Neuronal stem cell (in vitro differentiated cells): Measurements from ENCODE around the gene XCL2.
"Not testable (repeated sequence)": the region's sequence is repeated elsewhere in the genome, so short reads cannot be mapped to it uniquely, and the experiment has no call there.

Experiments
- DNase-seq: peaks from one replicate; pipeline ENCODE4 v3.0.0-alpha.2; 2013; ENCODE audit warnings: low spot score
- H2AFZ ChIP-seq: one replicate; pipeline ENCODE4 v1.6.1; 2013; ENCODE audit warnings: mild to moderate bottlenecking, low read length, inconsistent platforms
- H2AK5ac ChIP-seq: 2 replicates; pipeline ENCODE4 v1.6.1; 2013; ENCODE audit warnings: low read depth, mild to moderate bottlenecking, inconsistent platforms, low read length, moderate library complexity, mixed read lengths
- H2BK120ac ChIP-seq: 2 replicates; pipeline ENCODE4 v1.6.1; 2013; ENCODE audit warnings: low read depth, mild to moderate bottlenecking, inconsistent platforms, low read length, moderate library complexity, mixed read lengths
- H2BK12ac ChIP-seq: one replicate; pipeline ENCODE4 v1.6.1; 2013; ENCODE audit warnings: low read length, inconsistent platforms
- H2BK15ac ChIP-seq: 2 replicates; pipeline ENCODE4 v1.6.1; 2013; ENCODE audit warnings: mild to moderate bottlenecking, low read length, inconsistent platforms, mixed read lengths
- H2BK5ac ChIP-seq: one replicate; pipeline ENCODE4 v1.6.1; 2013; ENCODE audit warnings: inconsistent platforms, mild to moderate bottlenecking, low read length, moderate library complexity
- H3K14ac ChIP-seq: one replicate; pipeline ENCODE4 v1.6.1; 2013; ENCODE audit warnings: low read length, inconsistent platforms
- H3K18ac ChIP-seq: 2 replicates; pipeline ENCODE4 v1.6.1; 2013; ENCODE audit warnings: low read length, inconsistent platforms
- H3K23ac ChIP-seq: 2 replicates; pipeline ENCODE4 v1.6.1; 2013; ENCODE audit warnings: low read depth, mild to moderate bottlenecking, mixed read lengths, low read length, inconsistent platforms; ENCODE audit not compliant: poor library complexity
- H3K27ac ChIP-seq: replicated peaks from 3 replicates; pipeline ENCODE4 v1.5.1; 2013; ENCODE audit warnings: low read length, inconsistent platforms
- H3K27me3 ChIP-seq, 3 experiments: 2 replicates each; pipeline ENCODE4 v1.6.1; 2013; ENCODE audit warnings: low read length in 3 of 3, mild to moderate bottlenecking in 2 of 3, inconsistent platforms in 1 of 3, low read depth in 1 of 3, mixed read lengths in 1 of 3, moderate library complexity in 1 of 3; ENCODE audit not compliant: control insufficient read depth in 3 of 3, insufficient read depth in 3 of 3
- H3K36me3 ChIP-seq, 2 donors: replicated peaks in 1 of 2; 2 replicates each; pipeline ENCODE4 v1.6.1; 2013; ENCODE audit warnings: low read length in 2 of 2; ENCODE audit not compliant: control insufficient read depth in 2 of 2, insufficient read depth in 2 of 2
- H3K4ac ChIP-seq: 2 replicates; pipeline ENCODE4 v1.6.1; 2013; ENCODE audit warnings: inconsistent platforms, mild to moderate bottlenecking, low read length, moderate library complexity
- H3K4me1 ChIP-seq, 2 donors: 1 replicate in 1 of 2; 2 replicates in 1 of 2; pipeline ENCODE4 v1.6.1; 2013; ENCODE audit warnings: low read length in 2 of 2, low read depth in 1 of 2; ENCODE audit not compliant: control insufficient read depth in 2 of 2, insufficient read depth in 1 of 2
- H3K4me2 ChIP-seq: one replicate; pipeline ENCODE4 v1.6.1; 2013; ENCODE audit warnings: mild to moderate bottlenecking, low read length, inconsistent platforms; ENCODE audit not compliant: insufficient read depth, poor library complexity, severe bottlenecking
- H3K4me3 ChIP-seq, 2 donors: 2 replicates each; pipeline ENCODE4 v1.5.1; 2013; ENCODE audit warnings: low read length in 2 of 2, mild to moderate bottlenecking in 2 of 2, inconsistent platforms in 1 of 2, moderate library complexity in 1 of 2
- H3K79me1 ChIP-seq: one replicate; pipeline ENCODE4 v1.6.1; 2013; ENCODE audit warnings: low read depth, mild to moderate bottlenecking, inconsistent platforms, low read length, moderate library complexity
- H3K9ac ChIP-seq: one replicate; pipeline ENCODE4 v1.6.1; 2013; ENCODE audit warnings: mild to moderate bottlenecking, low read depth, low read length, inconsistent platforms; ENCODE audit not compliant: poor library complexity
- H3K9me3 ChIP-seq, 2 donors: replicated peaks in 1 of 2; 2 replicates each; pipeline versions ENCODE3 to v1.6.1; 2013; ENCODE audit warnings: low read length in 2 of 2, mild to moderate bottlenecking in 2 of 2, inconsistent platforms in 1 of 2, low read depth in 1 of 2, mixed read lengths in 1 of 2, moderate library complexity in 1 of 2; ENCODE audit not compliant: control insufficient read depth in 2 of 2, insufficient read depth in 1 of 2
- H4K8ac ChIP-seq: one replicate; pipeline ENCODE4 v1.6.1; 2013; ENCODE audit warnings: low read depth, mild to moderate bottlenecking, inconsistent platforms, low read length, moderate library complexity
- H4K91ac ChIP-seq: one replicate; pipeline ENCODE4 v1.6.1; 2013; ENCODE audit warnings: low read length, low read depth, mild to moderate bottlenecking, inconsistent platforms; ENCODE audit not compliant: poor library complexity
- WGBS, 2 donors: extraction: QIAGEN DNeasy Blood & Tissue Kit; methylation state at CpG; one replicate each; pipeline ENCODE4 v1.1.7; 2013; ENCODE audit warnings: missing lambda C conversion rate in 2 of 2, mixed read lengths in 1 of 2; ENCODE audit not compliant: insufficient read length in 2 of 2, insufficient replicate concordance in 1 of 2; ENCODE audit errors: extremely low coverage in 2 of 2; 5-methylcytosine and 5-hydroxymethylcytosine counted together

XCL2 gene

GRCh38 chr1:168550971-168551370 lies 7.2 kb upstream of the XCL2 start:
- H3K4me2 ChIP-seq = no peak overlapping the region
- H2BK5ac ChIP-seq = no peak overlapping the region
- H2AFZ ChIP-seq = no peak overlapping the region
- H3K79me1 ChIP-seq = no peaks in the 10 kb centered on the region
- no peak overlapping the region for H2BK15ac ChIP-seq
- no peak overlapping the region for H3K14ac ChIP-seq
- H3K4ac ChIP-seq = no peak overlapping the region
- H4K91ac ChIP-seq = no peak overlapping the region
- H3K23ac ChIP-seq = no peak overlapping the region
- no peak overlapping the region for H3K18ac ChIP-seq
- no peak overlapping the region for H3K4me3 ChIP-seq
- no peaks in the 10 kb centered on the region for H3K27me3 ChIP-seq
- no peak overlapping the region for H2BK12ac ChIP-seq
- H3K4me1 ChIP-seq = no peaks in the 10 kb centered on the region
- H3K27ac ChIP-seq = no peak overlapping the region
- H2BK120ac ChIP-seq = no peak overlapping the region
- H3K36me3 ChIP-seq = no peaks in the 10 kb centered on the region
- H3K9ac ChIP-seq = no peak overlapping the region
- WGBS, 2 donors = no CpG with 5 or more reads among the region's 1 CpG
- no peak overlapping the region for H4K8ac ChIP-seq
- DNase-seq = no peak
- no peaks in the 10 kb centered on the region for H3K9me3 ChIP-seq
- H2AK5ac ChIP-seq = no peak overlapping the region

- H3K18ac ChIP-seq, H3K9me3 ChIP-seq, H4K8ac ChIP-seq, H3K36me3 ChIP-seq, H3K4ac ChIP-seq, H2BK15ac ChIP-seq, H2AK5ac ChIP-seq, H3K4me1 ChIP-seq, H2BK120ac ChIP-seq, H3K4me3 ChIP-seq, H2BK5ac ChIP-seq, H3K14ac ChIP-seq, H3K27ac ChIP-seq, DNase-seq, H3K79me1 ChIP-seq, H4K91ac ChIP-seq, H3K23ac ChIP-seq, H2BK12ac ChIP-seq, H3K27me3 ChIP-seq, H2AFZ ChIP-seq, H3K4me2 ChIP-seq, H3K9ac ChIP-seq: not testable (repeated sequence)
- no CpG with 5 or more reads among the region's 3 CpGs for WGBS, 2 donors
These were observed 2.7 kb upstream of the XCL2 start for GRCh38 chr1:168546553-168546895.

DNA sequence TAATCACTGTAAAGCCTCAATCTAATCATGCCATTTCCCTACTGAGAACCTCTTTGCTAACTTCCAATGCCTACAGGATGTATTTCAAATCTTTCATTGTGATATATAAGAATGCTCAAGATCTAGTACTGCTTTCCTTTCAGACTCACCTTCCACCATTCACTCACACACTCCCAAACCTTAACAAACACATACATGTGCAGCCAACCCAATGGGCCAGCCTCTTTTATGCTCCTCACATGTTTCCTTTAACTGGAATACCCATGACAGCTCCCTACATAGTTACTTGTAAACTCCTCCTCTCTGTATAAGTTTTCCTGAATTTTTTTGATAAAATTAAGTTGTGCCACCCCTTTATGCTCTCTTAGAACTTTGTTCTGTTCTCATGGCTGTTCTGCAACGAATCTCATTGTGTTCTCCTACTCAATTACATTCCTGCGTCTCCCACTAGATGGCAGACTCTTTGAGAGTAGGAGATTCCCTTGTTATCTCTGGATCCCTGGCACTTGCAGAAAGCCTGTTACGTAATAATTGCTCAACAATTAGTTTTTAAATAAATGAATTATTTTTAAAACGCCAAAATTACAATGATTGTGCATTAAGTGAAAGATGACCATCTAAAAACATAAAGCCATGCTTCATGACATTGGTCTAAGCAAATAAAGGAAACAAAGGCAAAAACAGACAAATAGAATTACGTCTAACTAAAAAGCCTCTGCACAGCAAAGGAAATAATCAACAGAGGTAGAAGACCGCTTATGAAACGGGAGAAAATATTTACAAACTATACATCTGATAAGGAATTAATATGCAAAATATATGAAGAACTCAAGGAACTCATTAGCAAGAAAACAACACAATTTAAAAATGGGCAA lies 2.1 kb upstream of the XCL2 start:
- H2BK12ac ChIP-seq, H3K18ac ChIP-seq, H3K4me2 ChIP-seq, H3K14ac ChIP-seq, H3K9ac ChIP-seq, H3K36me3 ChIP-seq, H3K79me1 ChIP-seq, H4K91ac ChIP-seq, H3K27me3 ChIP-seq, H2AFZ ChIP-seq, H3K23ac ChIP-seq, H3K4ac ChIP-seq, H4K8ac ChIP-seq, H3K4me1 ChIP-seq, H2AK5ac ChIP-seq, H3K4me3 ChIP-seq, H3K27ac ChIP-seq, H2BK120ac ChIP-seq, H2BK15ac ChIP-seq, H3K9me3 ChIP-seq, H2BK5ac ChIP-seq: not testable (repeated sequence)
- peak; percentile 8 for DNase-seq
- WGBS, 2 donors = no CpG with 5 or more reads among the region's 7 CpGs

DNA sequence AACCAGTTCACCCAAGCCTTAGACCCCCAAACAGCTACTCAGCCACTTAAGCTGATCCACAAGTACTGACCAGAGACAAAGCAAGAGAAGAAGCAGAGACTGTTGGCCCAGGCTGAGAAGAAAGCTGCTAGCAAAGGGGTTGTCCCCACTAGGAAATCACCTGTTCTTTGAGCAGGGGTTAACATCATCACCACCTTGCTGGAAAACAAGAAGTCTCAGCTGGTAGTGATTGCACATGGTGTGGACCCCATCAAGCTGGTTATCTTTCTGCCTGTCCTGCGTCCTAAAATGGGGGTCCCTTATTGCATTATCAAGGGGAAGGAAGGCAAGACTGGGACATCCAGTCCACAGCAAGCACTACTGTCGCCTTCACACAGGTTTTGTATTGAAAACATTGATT lies 819 bp downstream of the XCL2 start:
- not testable (repeated sequence) for H3K4ac ChIP-seq, H3K9me3 ChIP-seq, DNase-seq, H3K4me3 ChIP-seq, H4K8ac ChIP-seq, H3K79me1 ChIP-seq, H3K18ac ChIP-seq, H2BK12ac ChIP-seq, H2BK120ac ChIP-seq, H2BK5ac ChIP-seq, H2AK5ac ChIP-seq, H3K14ac ChIP-seq, H3K4me1 ChIP-seq, H3K36me3 ChIP-seq, H3K27ac ChIP-seq, H3K23ac ChIP-seq, H3K9ac ChIP-seq, H3K27me3 ChIP-seq, H2AFZ ChIP-seq, H4K91ac ChIP-seq, H3K4me2 ChIP-seq, H2BK15ac ChIP-seq
- WGBS, 2 donors = no CpG with 5 or more reads among the region's 2 CpGs
